ENCODE results near the gene ISG20.

- TF ChIP-seq CTCF (IDR thresholded peaks at IDR 0.05) (no peak), POLR2A (IDR thresholded peaks at IDR 0.05) (no peak)
Measured at GRCh38 chr15:88680241-88681001, 41.6 kb downstream of the ISG20 start.
